ENCODE measurements around the gene MED7. TPM values are rescaled to one million over a fixed set of nuclear protein-coding genes. Genes with fewer than 3 reads are reported as not detected.

Gene MED7
- total and polyA plus RNA-seq, 2 of the 8 experiments (the other 6 are each of a cell fraction or from before 2014, with no cell fraction given): 6.9 to 9.5 TPM

GRCh38 chr5:157120102-157120501, 22.6 kb downstream of the MED7 start:
- no peak for FAIRE-seq
- Histone ChIP-seq H3K23me2 (ENCODE audit: low read depth, low read length) (no peaks in the 10 kb centered on the region), H3K18ac (ENCODE audit: extremely low read depth, low read length) (no peak overlapping the region), H3K4me1 (replicated peaks in 1 of 4; ENCODE audit: control insufficient read depth in 3 of 4, insufficient read depth in 4 of 4, low read length in 3 of 4) (no peaks in the 10 kb centered on the region; a peak in 1 of 7 replicates), H2AK5ac (ENCODE audit: low read depth, low read length) (no peak overlapping the region), H3K27me3 (replicated peaks in 1 of 4; ENCODE audit: control insufficient read depth in 3 of 4, extremely low read depth in 1 of 4, insufficient read depth in 3 of 4, low read length in 3 of 4) (no peaks in the 10 kb centered on the region), H2BK120ac (replicated peaks; ENCODE audit: low read depth, low read length) (no peak overlapping the region), H3K79me1 (ENCODE audit: low read depth, low read length) (no peaks in the 10 kb centered on the region), H3K9ac (replicated peaks in 1 of 4; ENCODE audit: extremely low read depth in 1 of 4, low read depth in 3 of 4, low read length in 3 of 4) (no peak overlapping the region), H4K20me1 (replicated peaks in 1 of 2; ENCODE audit: control insufficient read depth in 1 of 2, insufficient read depth in 2 of 2, low read length in 2 of 2) (no peaks in the 10 kb centered on the region), H3K27ac (ENCODE audit: low read depth, low read length) (no peak overlapping the region), H4K8ac (ENCODE audit: extremely low read depth, insufficient read depth, low read length) (no peak overlapping the region), H2BK20ac (ENCODE audit: low read length) (no peak overlapping the region), H2AFZ (ENCODE audit: low read length) (no peak overlapping the region), H3K4ac (replicated peaks; ENCODE audit: insufficient read length, low read depth, low read length) (no peak overlapping the region), H3K4me2 (ENCODE audit: insufficient read depth in 1 of 2, low read depth in 2 of 2, low read length in 2 of 2) (no peak overlapping the region), H3K56ac (replicated peaks; ENCODE audit: insufficient read length, low read depth, low read length) (no peak overlapping the region), H2BK12ac (ENCODE audit: low read depth, low read length) (no peak overlapping the region), H2BK5ac (ENCODE audit: low read depth, low read length) (no peak overlapping the region), H4K5ac (ENCODE audit: insufficient read length, low read depth, low read length) (no peak overlapping the region), H3K23ac (ENCODE audit: insufficient read length) (no peak overlapping the region), H3K36me3 (ENCODE audit: control insufficient read depth in 2 of 4, insufficient read depth in 4 of 4, low read length in 3 of 4) (no peaks in the 10 kb centered on the region), H3K4me3 (ENCODE audit: extremely low read depth in 1 of 4, insufficient read depth in 2 of 4, low read depth in 3 of 4, low read length in 4 of 4) (no peak overlapping the region), H3K14ac (ENCODE audit: insufficient read length) (no peak overlapping the region), H2BK15ac (ENCODE audit: low read length) (no peak overlapping the region), H3K79me2 (ENCODE audit: control insufficient read depth in 1 of 2, insufficient read depth in 2 of 2, low read length in 2 of 2) (no peaks in the 10 kb centered on the region), H3K9me3 (ENCODE audit: insufficient read depth in 2 of 2, low read depth in 1 of 2, low read length in 1 of 2) (no peaks in the 10 kb centered on the region), H4K91ac (replicated peaks; ENCODE audit: insufficient read length, low read length) (no peak overlapping the region)
- ChIA-PET POLR2A (ENCODE audit: partially characterized antibody) (no interaction called here), CTCF (ENCODE audit: partially characterized antibody) (interaction anchor here (1.1 to 1.8 kb wide), 3 partner anchors 12 to 288 kb away, joined by 3 to 14 read pairs (median 3); no protein-coding TSS in a partner anchor)
- WGBS, 2 experiments (ENCODE audit: extremely low coverage in 1 of 2, insufficient coverage in 1 of 2, insufficient read length in 1 of 2, insufficient replicate concordance in 2 of 2, low coverage in 1 of 2, low lambda C conversion rate in 2 of 2, missing lambda C conversion rate in 1 of 2): 90% methylated on average over 1 of the region's 1 CpG; no CpG with 5 or more reads in 1 of the 2 experiments
- DNase-seq (ENCODE audit: low read depth in 1 of 2, low spot score in 2 of 2): no peak
- TF ChIP-seq HDAC6 (IDR thresholded peaks at IDR 0.05; ENCODE audit: low read depth, low read length) (no peak), YY1 (IDR thresholded peaks at IDR 0.05; ENCODE audit: low read depth, low read length) (no peak), TCF12 (IDR thresholded peaks at IDR 0.05; ENCODE audit: low read depth, low read length) (no peak), GABPA (IDR thresholded peaks at IDR 0.05; ENCODE audit: borderline replicate concordance, insufficient read depth, low read length) (no peak), KDM5A (IDR thresholded peaks at IDR 0.05; ENCODE audit: low read length) (no peak), TAF7 (optimal IDR thresholded peaks at IDR 0.05; ENCODE audit: borderline replicate concordance, low read depth, low read length) (no peak), BCL11A (IDR thresholded peaks at IDR 0.05; ENCODE audit: low read depth in 2 of 2, low read length in 2 of 2) (no peak), RFX5 (IDR thresholded peaks at IDR 0.05; ENCODE audit: borderline replicate concordance, low read depth, low read length) (no peak), RXRA (IDR thresholded peaks at IDR 0.05; ENCODE audit: insufficient read depth, low read depth, low read length) (no peak), GTF2F1 (IDR thresholded peaks at IDR 0.05; ENCODE audit: borderline replicate concordance, low read depth, low read length) (no peak), EP300 (IDR thresholded peaks at IDR 0.05; ENCODE audit: borderline replicate concordance in 1 of 2, low read depth in 2 of 2, low read length in 2 of 2) (no peak)
- TF ChIP-seq, protein P1, sequence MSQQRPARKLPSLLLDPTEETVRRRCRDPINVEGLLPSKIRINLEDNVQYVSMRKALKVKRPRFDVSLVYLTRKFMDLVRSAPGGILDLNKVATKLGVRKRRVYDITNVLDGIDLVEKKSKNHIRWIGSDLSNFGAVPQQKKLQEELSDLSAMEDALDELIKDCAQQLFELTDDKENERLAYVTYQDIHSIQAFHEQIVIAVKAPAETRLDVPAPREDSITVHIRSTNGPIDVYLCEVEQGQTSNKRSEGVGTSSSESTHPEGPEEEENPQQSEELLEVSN (IDR thresholded peaks at IDR 0.05): no peak
